NCI-H187 treated with DMSO at 0.1 percent for 48 hours (cell line): ENCODE data around the gene DMGDH.

Source experiments
- DNase-seq: peaks from one replicate; lab custom pipeline; 2025; lab: John Stamatoyannopoulos, UW

The DMGDH gene

GRCh38 chr5:78974011-78974410 lies 95.5 kb downstream of the DMGDH start:
- no peak for DNase-seq

- no peak for DNase-seq
These were observed 96.6 kb downstream of the DMGDH start for GRCh38 chr5:78972654-78973428.

GRCh38 chr5:78971998-78972397 lies 97.5 kb downstream of the DMGDH start:
- DNase-seq, result no peak

- DNase-seq, result no peak
These were observed 100.7 kb downstream of the DMGDH start for GRCh38 chr5:78968781-78969180.

- DNase-seq, result peak; percentile 7
These were observed 104.6 kb downstream of the DMGDH start for GRCh38 chr5:78964889-78965288.

GRCh38 chr5:78961743-78962142 lies 107.7 kb downstream of the DMGDH start:
- DNase-seq, result no peak

- no peak for DNase-seq
These were observed 109.7 kb downstream of the DMGDH start for GRCh38 chr5:78959767-78960166.

- DNase-seq, result no peak
These were observed 110.6 kb downstream of the DMGDH start for GRCh38 chr5:78958672-78959445.

GRCh38 chr5:78956901-78957300 lies 112.6 kb downstream of the DMGDH start:
- DNase-seq, result no peak

GRCh38 chr5:78953092-78953800 lies 116.2 kb downstream of the DMGDH start:
- no peak for DNase-seq
